ENCODE results near the gene LYPD8.

LYPD8 gene

DNA sequence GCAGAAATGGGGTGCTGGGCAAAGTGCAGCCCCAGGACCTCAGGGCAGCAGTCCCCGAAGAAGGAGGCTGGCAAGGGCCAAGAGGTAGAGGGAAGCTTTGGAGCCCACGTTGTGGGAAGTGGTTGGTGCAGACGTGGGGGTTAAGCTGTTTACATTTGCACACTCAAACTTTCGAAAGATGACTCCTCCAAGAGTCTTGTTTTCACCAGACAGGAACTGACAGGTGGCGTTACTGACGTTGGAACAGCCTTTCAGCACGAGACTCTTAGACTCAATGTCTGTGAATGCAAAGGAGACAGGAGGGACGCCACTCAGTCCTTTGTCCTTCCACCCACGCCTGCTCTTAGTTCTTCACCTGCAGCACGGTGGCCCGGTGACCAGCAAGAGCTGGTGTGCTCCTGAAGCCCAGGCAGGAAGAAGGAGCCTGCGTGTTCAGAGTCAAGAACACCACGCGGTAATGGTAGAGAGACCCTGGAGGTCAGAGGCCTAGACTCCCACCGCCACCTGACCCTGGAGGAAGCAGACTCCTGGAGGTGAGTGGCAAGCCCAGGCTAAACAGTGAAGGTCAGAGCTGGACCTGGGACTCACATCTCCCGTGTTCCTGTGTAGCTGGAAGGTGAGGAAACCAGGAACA, 15.9 kb downstream of the LYPD8 start:
- no peak overlapping the region for H3K4me2 ChIP-seq (ENCODE audit: low read length)
- no peaks in the 10 kb centered on the region for H3K36me3 ChIP-seq (ENCODE audit: control insufficient read depth, low read length)
- H3K4me3 ChIP-seq (ENCODE audit: low read length) = no peak overlapping the region
- no peak for TF ChIP-seq EZH2phosphoT487 (IDR thresholded peaks at IDR 0.05; ENCODE audit: borderline replicate concordance, low read length)
- TF ChIP-seq, protein P1, sequence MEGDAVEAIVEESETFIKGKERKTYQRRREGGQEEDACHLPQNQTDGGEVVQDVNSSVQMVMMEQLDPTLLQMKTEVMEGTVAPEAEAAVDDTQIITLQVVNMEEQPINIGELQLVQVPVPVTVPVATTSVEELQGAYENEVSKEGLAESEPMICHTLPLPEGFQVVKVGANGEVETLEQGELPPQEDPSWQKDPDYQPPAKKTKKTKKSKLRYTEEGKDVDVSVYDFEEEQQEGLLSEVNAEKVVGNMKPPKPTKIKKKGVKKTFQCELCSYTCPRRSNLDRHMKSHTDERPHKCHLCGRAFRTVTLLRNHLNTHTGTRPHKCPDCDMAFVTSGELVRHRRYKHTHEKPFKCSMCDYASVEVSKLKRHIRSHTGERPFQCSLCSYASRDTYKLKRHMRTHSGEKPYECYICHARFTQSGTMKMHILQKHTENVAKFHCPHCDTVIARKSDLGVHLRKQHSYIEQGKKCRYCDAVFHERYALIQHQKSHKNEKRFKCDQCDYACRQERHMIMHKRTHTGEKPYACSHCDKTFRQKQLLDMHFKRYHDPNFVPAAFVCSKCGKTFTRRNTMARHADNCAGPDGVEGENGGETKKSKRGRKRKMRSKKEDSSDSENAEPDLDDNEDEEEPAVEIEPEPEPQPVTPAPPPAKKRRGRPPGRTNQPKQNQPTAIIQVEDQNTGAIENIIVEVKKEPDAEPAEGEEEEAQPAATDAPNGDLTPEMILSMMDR (IDR thresholded peaks at IDR 0.05; ENCODE audit: low read depth, low read length, poor library complexity, severe bottlenecking) = no peak
- no peaks in the 10 kb centered on the region for H3F3A ChIP-seq (ENCODE audit: control insufficient read depth, insufficient read depth)
- no peaks in the 10 kb centered on the region for H3K27me3 ChIP-seq (ENCODE audit: control insufficient read depth, low read length)
- no peaks in the 10 kb centered on the region for H4K20me1 ChIP-seq (ENCODE audit: control insufficient read depth, insufficient read depth, low read depth, low read length)
- no peaks in the 10 kb centered on the region for H3K9me3 ChIP-seq (ENCODE audit: control insufficient read depth, insufficient read depth, low read length)
- H3K4me1 ChIP-seq (ENCODE audit: control insufficient read depth, low read length) = no peaks in the 10 kb centered on the region
- no peaks in the 10 kb centered on the region for H3K9me2 ChIP-seq (replicated peaks; ENCODE audit: control insufficient read depth, low read length)
- no peak overlapping the region for H3K27ac ChIP-seq (ENCODE audit: low read depth, low read length)
- H3K79me2 ChIP-seq (ENCODE audit: control insufficient read depth, low read length) = no peaks in the 10 kb centered on the region

GRCh38 chr1:248737457-248737856, 18.1 kb downstream of the LYPD8 start:
- no peaks in the 10 kb centered on the region for H3K79me2 ChIP-seq (ENCODE audit: control insufficient read depth, low read length)
- no peaks in the 10 kb centered on the region for H3K9me3 ChIP-seq (ENCODE audit: control insufficient read depth, insufficient read depth, low read length)
- H3K4me2 ChIP-seq (ENCODE audit: low read length) = no peak overlapping the region
- no peaks in the 10 kb centered on the region for H3K4me1 ChIP-seq (ENCODE audit: control insufficient read depth, low read length)
- H3K9me2 ChIP-seq (replicated peaks; ENCODE audit: control insufficient read depth, low read length) = no peaks in the 10 kb centered on the region
- H4K20me1 ChIP-seq (ENCODE audit: control insufficient read depth, insufficient read depth, low read depth, low read length) = no peaks in the 10 kb centered on the region
- no peaks in the 10 kb centered on the region for H3K36me3 ChIP-seq (ENCODE audit: control insufficient read depth, low read length)
- H3K27me3 ChIP-seq (ENCODE audit: control insufficient read depth, low read length) = no peaks in the 10 kb centered on the region
- H3F3A ChIP-seq (ENCODE audit: control insufficient read depth, insufficient read depth) = no peaks in the 10 kb centered on the region
- no peak for TF ChIP-seq EZH2phosphoT487 (IDR thresholded peaks at IDR 0.05; ENCODE audit: borderline replicate concordance, low read length)
- TF ChIP-seq, protein P1 (IDR thresholded peaks at IDR 0.05; ENCODE audit: low read depth, low read length, poor library complexity, severe bottlenecking) = no peak
- no peak overlapping the region for H3K4me3 ChIP-seq (ENCODE audit: low read length)
- no peak overlapping the region for H3K27ac ChIP-seq (ENCODE audit: low read depth, low read length)

- no peaks in the 10 kb centered on the region for H4K20me1 ChIP-seq (ENCODE audit: control insufficient read depth, insufficient read depth, low read depth, low read length)
- no peaks in the 10 kb centered on the region for H3K27me3 ChIP-seq (ENCODE audit: control insufficient read depth, low read length)
- H3K4me2 ChIP-seq (ENCODE audit: low read length) = no peak overlapping the region
- H3K27ac ChIP-seq (ENCODE audit: low read depth, low read length) = no peak overlapping the region
- H3K36me3 ChIP-seq (ENCODE audit: control insufficient read depth, low read length) = no peaks in the 10 kb centered on the region
- H3K4me1 ChIP-seq (ENCODE audit: control insufficient read depth, low read length) = no peaks in the 10 kb centered on the region
- no peak overlapping the region for H3K4me3 ChIP-seq (ENCODE audit: low read length)
- H3K79me2 ChIP-seq (ENCODE audit: control insufficient read depth, low read length) = no peaks in the 10 kb centered on the region
- TF ChIP-seq, protein P1 (IDR thresholded peaks at IDR 0.05; ENCODE audit: low read depth, low read length, poor library complexity, severe bottlenecking) = no peak
- no peak for TF ChIP-seq EZH2phosphoT487 (IDR thresholded peaks at IDR 0.05; ENCODE audit: borderline replicate concordance, low read length)
- no peaks in the 10 kb centered on the region for H3F3A ChIP-seq (ENCODE audit: control insufficient read depth, insufficient read depth)
- no peaks in the 10 kb centered on the region for H3K9me3 ChIP-seq (ENCODE audit: control insufficient read depth, insufficient read depth, low read length)
- no peaks in the 10 kb centered on the region for H3K9me2 ChIP-seq (replicated peaks; ENCODE audit: control insufficient read depth, low read length)
Measured at GRCh38 chr1:248736977-248737376, 18.6 kb downstream of the LYPD8 start.

Data from DOHH2 (cell line).